HEK293 (cell line): Measurements from ENCODE around the gene MRO.

Source experiments
- CTCF ChIA-PET: fragments of 350-600 bp; formaldehyde crosslinking; extraction: SDS; loops from one replicate; lab custom pipeline; 2021; ENCODE audit warnings: antibody characterized with exemption; lab: Yijun Ruan, JAX
- POLR2A ChIA-PET: fragments of 300-600 bp; formaldehyde crosslinking; extraction: SDS; loops from one replicate; lab custom pipeline; 2020; ENCODE audit warnings: antibody characterized with exemption, inconsistent platforms; lab: Yijun Ruan, JAX
- H3K27ac ChIP-seq: fragments of 200-500 bp; sonication (Bioruptor generic); 2 replicates; pipeline ENCODE4 v1.5.1; 2014; ENCODE audit warnings: low read depth, low read length, control low read depth, inconsistent platforms; ENCODE audit errors: extremely low read depth
- H3K36me3 ChIP-seq, 2 experiments: fragments of 200-500 bp in 1 of 2; sonication (Bioruptor generic) in 1 of 2; 1 replicate in 1 of 2; 2 replicates in 1 of 2; pipeline ENCODE4 v1.5.1; 2014 to 2017; ENCODE audit warnings: inconsistent platforms in 2 of 2, low read length in 2 of 2; ENCODE audit not compliant: control insufficient read depth in 2 of 2, insufficient read depth in 1 of 2
- H3K4me1 ChIP-seq: fragments of 200-500 bp; sonication (Bioruptor generic); 2 replicates; pipeline ENCODE4 v1.5.1; 2014; ENCODE audit warnings: mild to moderate bottlenecking, low read length, inconsistent platforms; ENCODE audit not compliant: control insufficient read depth, insufficient read depth
- H3K4me3 ChIP-seq: 2 replicates; pipeline ENCODE4 v1.5.1; 2011; ENCODE audit warnings: low read depth, mild to moderate bottlenecking, control low read depth, low read length, moderate library complexity
- H3K9me3 ChIP-seq: fragments of 200-500 bp; sonication (Bioruptor generic); 2 replicates; pipeline ENCODE4 v1.5.1; 2014; ENCODE audit warnings: low read depth, low read length, inconsistent platforms; ENCODE audit not compliant: control insufficient read depth, insufficient read depth
- MYNN ChIP-seq: fragments of 450-650 bp; formaldehyde crosslinking; IDR thresholded peaks from 2 replicates; pipeline ENCODE4 v1.5.1; 2016; ENCODE audit warnings: missing biosample characterization, missing genetic modification characterization, borderline replicate concordance
- MZF1 ChIP-seq: fragments of 450-650 bp; formaldehyde crosslinking; IDR thresholded peaks from 2 replicates; pipeline ENCODE4 v1.5.1; 2017; ENCODE audit warnings: missing biosample characterization, missing genetic modification characterization, borderline replicate concordance
- SP2 ChIP-seq: fragments of 450-650 bp; formaldehyde crosslinking; IDR thresholded peaks from 2 replicates; pipeline ENCODE4 v1.5.1; 2016; ENCODE audit warnings: missing biosample characterization, missing genetic modification characterization
- ZBTB1 ChIP-seq: fragments of 450-650 bp; formaldehyde crosslinking; IDR thresholded peaks from 2 replicates; pipeline ENCODE4 v1.5.1; 2016; ENCODE audit warnings: missing biosample characterization, missing genetic modification characterization
- ZBTB8A ChIP-seq: fragments of 450-650 bp; formaldehyde crosslinking; IDR thresholded peaks from 2 replicates; pipeline ENCODE4 v1.5.1; 2016; ENCODE audit warnings: missing biosample characterization, missing genetic modification characterization
- ZNF132 ChIP-seq: fragments of 450-650 bp; formaldehyde crosslinking; IDR thresholded peaks from 2 replicates; pipeline ENCODE4 v1.5.1; 2017; ENCODE audit warnings: missing biosample characterization, missing genetic modification characterization, borderline replicate concordance
- ZNF133 ChIP-seq: fragments of 450-650 bp; formaldehyde crosslinking; IDR thresholded peaks from 2 replicates; pipeline ENCODE4 v1.5.1; 2016; ENCODE audit warnings: missing biosample characterization, missing genetic modification characterization
- ZNF138 ChIP-seq: fragments of 450-650 bp; formaldehyde crosslinking; IDR thresholded peaks from 2 replicates; pipeline ENCODE4 v1.5.1; 2016; ENCODE audit warnings: missing biosample characterization, missing genetic modification characterization, borderline replicate concordance
- ZNF140 ChIP-seq: fragments of 450-650 bp; formaldehyde crosslinking; IDR thresholded peaks from 2 replicates; pipeline ENCODE4 v1.5.1; 2016; ENCODE audit warnings: missing biosample characterization, missing genetic modification characterization
- ZNF157 ChIP-seq: fragments of 450-650 bp; formaldehyde crosslinking; IDR thresholded peaks from 2 replicates; pipeline ENCODE4 v1.5.1; 2016; ENCODE audit warnings: missing biosample characterization, missing genetic modification characterization
- ZNF324 ChIP-seq: fragments of 450-650 bp; formaldehyde crosslinking; IDR thresholded peaks from 2 replicates; pipeline ENCODE4 v1.5.1; 2016; ENCODE audit warnings: missing biosample characterization, missing genetic modification characterization
- ZNF514 ChIP-seq: fragments of 450-650 bp; formaldehyde crosslinking; IDR thresholded peaks from 2 replicates; pipeline ENCODE4 v1.5.1; 2016; ENCODE audit warnings: missing biosample characterization, missing genetic modification characterization
- ZNF610 ChIP-seq: fragments of 450-650 bp; formaldehyde crosslinking; IDR thresholded peaks from 2 replicates; pipeline ENCODE4 v1.5.1; 2016; ENCODE audit warnings: missing biosample characterization, missing genetic modification characterization, borderline replicate concordance
- ZNF626 ChIP-seq: fragments of 450-650 bp; sonication (Bioruptor Pico); formaldehyde crosslinking; IDR thresholded peaks from 2 replicates; pipeline ENCODE4 v1.5.1; 2018; ENCODE audit warnings: missing biosample characterization, missing genetic modification characterization, inconsistent platforms
- ZNF701 ChIP-seq: fragments of 450-650 bp; formaldehyde crosslinking; IDR thresholded peaks from 2 replicates; pipeline ENCODE4 v1.5.1; 2016; ENCODE audit warnings: missing biosample characterization, missing genetic modification characterization
- TF ChIP-seq, protein P1 (sequence below): fragments of 450-650 bp; formaldehyde crosslinking; IDR thresholded peaks from 2 replicates; pipeline ENCODE4 v1.5.1; 2017; ENCODE audit warnings: missing biosample characterization, missing genetic modification characterization
- TF ChIP-seq, protein P2 (sequence below): fragments of 450-650 bp; formaldehyde crosslinking; IDR thresholded peaks from 2 replicates; pipeline ENCODE4 v1.5.1; 2016; ENCODE audit warnings: missing biosample characterization, missing genetic modification characterization
- TF ChIP-seq, protein P3 (sequence below): fragments of 450-650 bp; formaldehyde crosslinking; IDR thresholded peaks from 2 replicates; pipeline ENCODE4 v1.5.1; 2016; ENCODE audit warnings: missing biosample characterization, missing genetic modification characterization
- TF ChIP-seq, protein P4 (sequence below): fragments of 450-650 bp; formaldehyde crosslinking; IDR thresholded peaks from 2 replicates; pipeline ENCODE4 v1.5.1; 2016; ENCODE audit warnings: missing biosample characterization, missing genetic modification characterization, low read depth
- TF ChIP-seq, protein P5 (sequence below): fragments of 450-650 bp; formaldehyde crosslinking; IDR thresholded peaks from 2 replicates; pipeline ENCODE4 v1.5.1; 2017; ENCODE audit warnings: missing biosample characterization, missing genetic modification characterization

The MRO gene

DNA sequence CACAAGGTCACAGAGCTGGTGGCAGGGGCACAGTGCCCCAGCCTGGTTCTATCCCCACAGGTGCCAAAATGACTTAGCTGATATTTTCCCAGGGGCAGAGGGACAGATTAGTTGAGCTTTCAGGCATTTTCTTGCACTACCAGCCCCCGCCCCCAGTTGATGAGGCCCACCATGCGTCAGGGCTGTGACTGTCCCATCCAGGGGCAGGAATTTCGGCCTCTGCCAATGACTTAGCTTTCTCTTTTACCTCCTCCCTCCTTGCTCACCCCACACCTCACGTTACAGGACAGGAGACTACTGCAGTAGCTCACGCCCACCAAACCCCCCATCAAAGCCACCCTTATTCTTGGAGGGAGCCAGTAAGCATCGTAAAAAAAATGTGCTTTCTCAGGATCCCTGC is 31.5 kb downstream of the MRO start:
- Histone ChIP-seq H3K4me3 (no peak overlapping the region), H3K27ac (no peak overlapping the region), H3K36me3 (no peaks in the 10 kb centered on the region), H3K9me3 (no peaks in the 10 kb centered on the region), H3K4me1 (no peaks in the 10 kb centered on the region)
- TF ChIP-seq ZBTB8A (tag by site-specific recombination) (no peak), ZNF133 (tag by site-specific recombination) (no peak), MYNN (tag by site-specific recombination) (no peak), ZNF138 (tag by site-specific recombination) (no peak), ZNF701 (tag by site-specific recombination) (no peak), ZNF140 (tag by site-specific recombination) (no peak), ZNF610 (tag by site-specific recombination) (no peak), ZNF157 (tag by site-specific recombination) (no peak), SP2 (tag by site-specific recombination) (no peak), ZNF626 (tag by site-specific recombination) (no peak), ZNF324 (tag by site-specific recombination) (no peak), ZNF514 (tag by site-specific recombination) (no peak), ZBTB1 (tag by site-specific recombination) (no peak), ZNF132 (no peak), MZF1 (tag by site-specific recombination) (no peak)
- TF ChIP-seq, protein P1, sequence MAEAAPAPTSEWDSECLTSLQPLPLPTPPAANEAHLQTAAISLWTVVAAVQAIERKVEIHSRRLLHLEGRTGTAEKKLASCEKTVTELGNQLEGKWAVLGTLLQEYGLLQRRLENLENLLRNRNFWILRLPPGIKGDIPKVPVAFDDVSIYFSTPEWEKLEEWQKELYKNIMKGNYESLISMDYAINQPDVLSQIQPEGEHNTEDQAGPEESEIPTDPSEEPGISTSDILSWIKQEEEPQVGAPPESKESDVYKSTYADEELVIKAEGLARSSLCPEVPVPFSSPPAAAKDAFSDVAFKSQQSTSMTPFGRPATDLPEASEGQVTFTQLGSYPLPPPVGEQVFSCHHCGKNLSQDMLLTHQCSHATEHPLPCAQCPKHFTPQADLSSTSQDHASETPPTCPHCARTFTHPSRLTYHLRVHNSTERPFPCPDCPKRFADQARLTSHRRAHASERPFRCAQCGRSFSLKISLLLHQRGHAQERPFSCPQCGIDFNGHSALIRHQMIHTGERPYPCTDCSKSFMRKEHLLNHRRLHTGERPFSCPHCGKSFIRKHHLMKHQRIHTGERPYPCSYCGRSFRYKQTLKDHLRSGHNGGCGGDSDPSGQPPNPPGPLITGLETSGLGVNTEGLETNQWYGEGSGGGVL (tag by site-specific recombination), result no peak
- TF ChIP-seq, protein P2, sequence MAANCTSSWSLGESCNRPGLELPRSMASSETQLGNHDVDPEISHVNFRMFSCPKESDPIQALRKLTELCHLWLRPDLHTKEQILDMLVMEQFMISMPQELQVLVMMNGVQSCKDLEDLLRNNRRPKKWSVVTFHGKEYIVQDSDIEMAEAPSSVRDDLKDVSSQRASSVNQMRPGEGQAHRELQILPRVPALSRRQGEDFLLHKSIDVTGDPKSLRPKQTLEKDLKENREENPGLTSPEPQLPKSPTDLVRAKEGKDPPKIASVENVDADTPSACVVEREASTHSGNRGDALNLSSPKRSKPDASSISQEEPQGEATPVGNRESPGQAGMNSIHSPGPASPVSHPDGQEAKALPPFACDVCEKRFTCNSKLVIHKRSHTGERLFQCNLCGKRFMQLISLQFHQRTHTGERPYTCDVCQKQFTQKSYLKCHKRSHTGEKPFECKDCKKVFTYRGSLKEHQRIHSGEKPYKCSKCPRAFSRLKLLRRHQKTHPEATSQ (tag by site-specific recombination), result no peak
- TF ChIP-seq, protein P3, sequence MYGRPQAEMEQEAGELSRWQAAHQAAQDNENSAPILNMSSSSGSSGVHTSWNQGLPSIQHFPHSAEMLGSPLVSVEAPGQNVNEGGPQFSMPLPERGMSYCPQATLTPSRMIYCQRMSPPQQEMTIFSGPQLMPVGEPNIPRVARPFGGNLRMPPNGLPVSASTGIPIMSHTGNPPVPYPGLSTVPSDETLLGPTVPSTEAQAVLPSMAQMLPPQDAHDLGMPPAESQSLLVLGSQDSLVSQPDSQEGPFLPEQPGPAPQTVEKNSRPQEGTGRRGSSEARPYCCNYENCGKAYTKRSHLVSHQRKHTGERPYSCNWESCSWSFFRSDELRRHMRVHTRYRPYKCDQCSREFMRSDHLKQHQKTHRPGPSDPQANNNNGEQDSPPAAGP (tag by site-specific recombination), result no peak
- TF ChIP-seq, protein P4, sequence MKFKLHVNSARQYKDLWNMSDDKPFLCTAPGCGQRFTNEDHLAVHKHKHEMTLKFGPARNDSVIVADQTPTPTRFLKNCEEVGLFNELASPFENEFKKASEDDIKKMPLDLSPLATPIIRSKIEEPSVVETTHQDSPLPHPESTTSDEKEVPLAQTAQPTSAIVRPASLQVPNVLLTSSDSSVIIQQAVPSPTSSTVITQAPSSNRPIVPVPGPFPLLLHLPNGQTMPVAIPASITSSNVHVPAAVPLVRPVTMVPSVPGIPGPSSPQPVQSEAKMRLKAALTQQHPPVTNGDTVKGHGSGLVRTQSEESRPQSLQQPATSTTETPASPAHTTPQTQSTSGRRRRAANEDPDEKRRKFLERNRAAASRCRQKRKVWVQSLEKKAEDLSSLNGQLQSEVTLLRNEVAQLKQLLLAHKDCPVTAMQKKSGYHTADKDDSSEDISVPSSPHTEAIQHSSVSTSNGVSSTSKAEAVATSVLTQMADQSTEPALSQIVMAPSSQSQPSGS (tag by site-specific recombination), result no peak
- TF ChIP-seq, protein P5, sequence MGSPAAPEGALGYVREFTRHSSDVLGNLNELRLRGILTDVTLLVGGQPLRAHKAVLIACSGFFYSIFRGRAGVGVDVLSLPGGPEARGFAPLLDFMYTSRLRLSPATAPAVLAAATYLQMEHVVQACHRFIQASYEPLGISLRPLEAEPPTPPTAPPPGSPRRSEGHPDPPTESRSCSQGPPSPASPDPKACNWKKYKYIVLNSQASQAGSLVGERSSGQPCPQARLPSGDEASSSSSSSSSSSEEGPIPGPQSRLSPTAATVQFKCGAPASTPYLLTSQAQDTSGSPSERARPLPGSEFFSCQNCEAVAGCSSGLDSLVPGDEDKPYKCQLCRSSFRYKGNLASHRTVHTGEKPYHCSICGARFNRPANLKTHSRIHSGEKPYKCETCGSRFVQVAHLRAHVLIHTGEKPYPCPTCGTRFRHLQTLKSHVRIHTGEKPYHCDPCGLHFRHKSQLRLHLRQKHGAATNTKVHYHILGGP (tag by site-specific recombination), result no peak
- ChIA-PET POLR2A (no interaction called here), CTCF (interaction anchor here (0.6 to 0.9 kb wide), 2 partner anchors 282 to 1669 kb away, joined by 3 to 4 read pairs; no protein-coding TSS in a partner anchor)
